HG03108 (cell line): ENCODE data around the gene VWA2.
"Not testable (repeated sequence)": the region's sequence is repeated elsewhere in the genome, so short reads cannot be mapped to it uniquely, and the experiment has no call there.

ENCODE experiments used
- ATAC-seq: cut with Tn5 transposase; IDR thresholded peaks from one replicate; pipeline ENCODE4 v1.9.1; 2021; ENCODE audit warnings: moderate library complexity; ENCODE audit not compliant: unreplicated experiment

VWA2 gene

GRCh38 chr10:114313866-114314265, 74.8 kb downstream of the VWA2 start:
- ATAC-seq = no peak

GRCh38 chr10:114315566-114316420, 76.7 kb downstream of the VWA2 start:
- no peak for ATAC-seq

GRCh38 chr10:114316744-114317143, 77.7 kb downstream of the VWA2 start:
- ATAC-seq = no peak

GRCh38 chr10:114319406-114320248, 80.6 kb downstream of the VWA2 start:
- no peak for ATAC-seq

- no peak for ATAC-seq
Observed at GRCh38 chr10:114320249-114321116, 81.4 kb downstream of the VWA2 start.

GRCh38 chr10:114322344-114322743, 83.3 kb downstream of the VWA2 start:
- ATAC-seq = no peak

- ATAC-seq = no peak
Observed at GRCh38 chr10:114323023-114323422, 84.0 kb downstream of the VWA2 start.

GRCh38 chr10:114326795-114327194, 87.7 kb downstream of the VWA2 start:
- no peak for ATAC-seq

GRCh38 chr10:114327537-114328440, 88.7 kb downstream of the VWA2 start:
- ATAC-seq = no peak

- ATAC-seq = no peak
Observed at GRCh38 chr10:114328441-114328812, 89.4 kb downstream of the VWA2 start.

- ATAC-seq = no peak
Observed at GRCh38 chr10:114328874-114329273, 89.8 kb downstream of the VWA2 start.

- no peak for ATAC-seq
Observed at GRCh38 chr10:114329634-114330365, 90.7 kb downstream of the VWA2 start.

- no peak for ATAC-seq
Observed at GRCh38 chr10:114332301-114333192, 93.5 kb downstream of the VWA2 start.

GRCh38 chr10:114333441-114333840, 94.4 kb downstream of the VWA2 start:
- ATAC-seq = not testable (repeated sequence)

- no peak for ATAC-seq
Observed at GRCh38 chr10:114334301-114334700, 95.2 kb downstream of the VWA2 start.

GRCh38 chr10:114335614-114336013, 96.6 kb downstream of the VWA2 start:
- no peak for ATAC-seq

- ATAC-seq = no peak
Observed at GRCh38 chr10:114336823-114337509, 97.9 kb downstream of the VWA2 start.
